HG02623 (cell line): ENCODE results near the gene SLC39A11.
A peak's percentile ranks its signal among the peaks of the same experiment; 100 is the strongest.
"Not testable (repeated sequence)": the region's sequence is repeated elsewhere in the genome, so short reads cannot be mapped to it uniquely, and the experiment has no call there.

Experiments
- ATAC-seq: cut with Tn5 transposase; IDR thresholded peaks from one replicate; pipeline ENCODE4 v1.9.1; 2021; ENCODE audit warnings: moderate library complexity; ENCODE audit not compliant: unreplicated experiment

Gene SLC39A11

DNA sequence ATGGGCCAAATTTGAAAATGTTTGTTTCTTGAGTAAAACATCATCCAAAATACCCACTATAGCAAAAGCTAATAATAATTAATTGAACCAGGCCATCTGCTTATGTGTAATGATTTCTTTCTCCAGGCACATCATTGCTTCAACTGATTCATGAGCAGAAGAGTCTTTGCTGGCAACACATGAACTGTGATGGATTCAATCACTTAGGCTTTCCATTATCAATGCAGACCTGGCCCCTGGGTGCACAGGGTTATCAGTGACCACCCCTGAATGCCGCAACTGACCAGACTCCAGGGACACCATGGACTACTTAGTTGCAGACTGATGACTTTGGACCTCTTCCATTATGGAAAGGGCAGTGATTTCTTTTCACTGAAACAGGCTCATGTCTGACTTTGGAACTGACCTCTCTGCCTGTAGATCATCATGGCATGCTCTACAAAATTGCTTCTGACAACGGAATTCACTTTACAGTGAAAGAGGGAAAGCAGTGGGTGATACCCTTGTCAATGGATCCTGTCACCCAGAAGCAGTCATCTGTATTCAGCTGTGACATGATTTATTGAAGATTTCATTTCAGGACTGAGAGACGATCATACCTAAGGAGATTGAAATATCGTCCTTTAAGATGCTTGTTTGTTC, 448.8 kb downstream of the SLC39A11 start:
- ATAC-seq: no peak

DNA sequence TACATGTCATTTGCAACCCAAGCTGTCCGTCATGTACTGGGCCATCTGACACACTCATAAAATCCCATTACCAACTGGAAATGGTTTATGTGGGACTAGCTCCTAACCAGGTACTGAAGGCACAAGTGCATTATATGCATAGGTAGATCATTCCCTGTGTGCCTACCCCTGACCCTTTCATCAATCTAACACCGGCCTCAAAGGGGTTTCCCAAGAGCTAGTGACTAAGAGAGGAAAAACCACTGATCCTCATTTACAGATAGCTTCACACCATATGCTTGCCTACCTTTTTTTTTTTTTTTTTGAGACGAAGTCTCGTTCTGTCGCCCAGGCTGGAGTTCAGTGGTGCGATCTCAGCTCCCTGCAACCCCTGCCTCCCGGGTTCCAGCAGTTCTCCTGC, 449.8 kb downstream of the SLC39A11 start:
- ATAC-seq: no peak

DNA sequence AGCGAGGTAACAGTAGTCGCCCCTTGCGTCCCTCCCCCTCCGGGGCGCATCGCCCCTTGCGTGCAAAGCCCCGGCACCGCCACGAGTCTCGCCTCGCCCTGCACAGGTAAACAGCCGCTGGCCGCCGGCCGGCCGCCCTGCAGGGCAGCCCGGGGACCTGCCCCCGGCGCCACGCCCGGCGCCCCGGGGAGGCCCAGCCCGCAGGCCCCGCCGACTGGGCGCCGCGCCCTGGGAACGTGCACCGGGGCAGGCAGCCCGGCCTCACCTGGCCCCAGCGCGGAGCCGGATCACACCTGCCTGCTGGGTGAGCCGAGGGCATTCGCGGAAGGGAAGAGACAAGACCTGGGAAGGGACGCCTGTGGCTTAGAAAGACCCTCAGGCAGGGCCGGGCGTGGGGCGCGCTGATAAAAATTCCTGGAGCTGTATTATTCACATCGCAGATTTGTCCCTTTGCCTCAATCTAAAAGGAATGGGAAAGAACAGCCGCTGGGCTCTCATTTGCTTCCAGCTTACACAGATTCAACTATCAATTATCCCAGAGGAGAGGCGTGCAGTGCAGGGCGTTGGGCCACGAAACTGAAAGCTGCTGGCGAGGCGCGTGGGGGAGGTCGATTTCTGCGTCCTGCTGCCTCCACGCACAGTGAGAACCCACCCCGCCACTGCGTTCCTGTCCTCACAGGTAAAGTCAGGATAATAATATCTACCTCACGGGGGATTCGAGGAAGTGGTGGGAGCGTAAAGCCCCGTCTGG, 451.9 kb downstream of the SLC39A11 start:
- no peak for ATAC-seq

DNA sequence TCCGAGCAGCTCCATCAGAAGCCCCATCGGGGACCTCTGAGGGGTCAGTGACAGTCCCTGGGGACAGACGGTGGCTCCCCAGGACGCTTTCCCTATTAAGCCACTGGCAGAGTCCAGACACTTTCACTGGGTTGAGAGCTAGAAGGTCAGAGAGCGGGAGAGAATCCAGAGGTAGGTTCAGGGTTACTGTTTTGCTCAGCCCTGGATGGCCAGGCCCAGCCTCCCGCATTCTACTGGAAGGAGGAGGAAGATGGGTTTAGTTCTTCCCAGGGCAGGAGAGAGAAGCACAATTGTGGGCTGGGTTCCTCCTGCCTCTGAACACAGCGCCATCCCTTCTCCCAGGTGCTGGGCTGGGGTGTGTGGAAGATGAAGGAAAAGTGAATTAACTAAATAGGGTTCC, 452.8 kb downstream of the SLC39A11 start:
- no peak for ATAC-seq

DNA sequence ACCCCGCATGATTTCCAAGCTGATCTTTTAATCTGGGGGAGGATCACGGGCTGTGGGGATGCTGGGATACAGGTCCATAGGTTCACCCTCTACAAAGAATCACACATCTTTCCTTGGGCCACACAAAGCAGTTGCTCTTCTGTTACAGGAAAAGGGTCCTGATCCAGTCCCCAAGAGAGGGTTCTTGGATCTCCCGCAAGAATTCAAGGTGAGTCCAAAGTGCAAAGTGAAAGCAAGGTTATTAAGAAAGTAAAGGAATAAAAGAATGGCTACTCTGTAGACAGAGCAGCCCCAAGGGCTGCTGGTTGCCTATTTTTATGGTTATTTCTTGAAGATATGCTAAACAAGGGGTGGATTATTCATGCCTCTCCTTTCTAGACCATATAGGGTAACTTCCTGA, 453.6 kb downstream of the SLC39A11 start:
- not testable (repeated sequence) for ATAC-seq

DNA sequence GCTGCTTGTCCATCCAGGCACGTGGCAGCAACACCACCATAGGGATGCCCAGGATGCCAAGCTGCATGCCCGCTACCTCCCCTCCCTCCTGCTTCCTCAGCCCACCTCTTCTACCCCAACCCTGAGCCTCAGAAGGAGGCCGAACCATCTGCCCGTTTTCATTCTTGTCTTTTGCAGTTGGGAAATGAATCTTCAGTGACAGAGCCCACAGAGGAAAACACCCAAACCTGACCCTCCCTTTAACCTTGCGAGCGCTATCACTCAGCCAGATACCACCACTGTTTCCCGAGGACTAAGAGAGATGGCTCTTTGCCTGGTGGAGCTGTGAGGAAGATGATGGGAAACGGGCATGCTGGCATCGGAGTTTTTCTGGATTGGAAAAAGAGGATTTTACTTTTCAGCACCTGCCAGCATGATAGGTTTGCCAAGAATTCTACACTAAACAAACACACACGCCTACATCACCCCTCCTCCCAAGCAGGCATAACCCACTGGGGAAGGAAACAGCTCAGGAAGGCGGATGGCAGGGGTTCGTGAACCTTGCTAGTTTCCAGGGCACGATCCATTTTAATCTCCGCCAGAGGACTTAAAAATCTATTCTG, 457.4 kb downstream of the SLC39A11 start:
- ATAC-seq: no peak

DNA sequence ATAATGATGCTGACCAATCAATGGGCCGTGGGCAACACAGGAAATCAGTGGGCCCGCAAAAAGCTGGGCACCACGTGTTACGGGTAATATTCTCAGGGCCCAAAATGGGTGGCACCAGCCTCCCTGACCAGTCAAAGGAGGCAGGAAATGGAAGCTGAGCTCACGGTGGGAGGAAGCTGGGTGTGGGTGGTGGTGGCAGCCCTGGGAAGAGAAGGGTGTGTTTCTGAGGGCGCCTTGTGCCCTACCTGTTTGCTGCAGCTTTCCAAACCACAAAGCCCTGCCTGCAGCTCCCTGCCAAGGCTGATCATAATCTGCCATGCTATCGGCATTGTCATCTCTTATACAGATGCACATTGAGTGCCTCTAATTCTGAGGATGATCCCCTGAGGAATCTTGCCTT, 457.9 kb downstream of the SLC39A11 start:
- ATAC-seq: no peak

DNA sequence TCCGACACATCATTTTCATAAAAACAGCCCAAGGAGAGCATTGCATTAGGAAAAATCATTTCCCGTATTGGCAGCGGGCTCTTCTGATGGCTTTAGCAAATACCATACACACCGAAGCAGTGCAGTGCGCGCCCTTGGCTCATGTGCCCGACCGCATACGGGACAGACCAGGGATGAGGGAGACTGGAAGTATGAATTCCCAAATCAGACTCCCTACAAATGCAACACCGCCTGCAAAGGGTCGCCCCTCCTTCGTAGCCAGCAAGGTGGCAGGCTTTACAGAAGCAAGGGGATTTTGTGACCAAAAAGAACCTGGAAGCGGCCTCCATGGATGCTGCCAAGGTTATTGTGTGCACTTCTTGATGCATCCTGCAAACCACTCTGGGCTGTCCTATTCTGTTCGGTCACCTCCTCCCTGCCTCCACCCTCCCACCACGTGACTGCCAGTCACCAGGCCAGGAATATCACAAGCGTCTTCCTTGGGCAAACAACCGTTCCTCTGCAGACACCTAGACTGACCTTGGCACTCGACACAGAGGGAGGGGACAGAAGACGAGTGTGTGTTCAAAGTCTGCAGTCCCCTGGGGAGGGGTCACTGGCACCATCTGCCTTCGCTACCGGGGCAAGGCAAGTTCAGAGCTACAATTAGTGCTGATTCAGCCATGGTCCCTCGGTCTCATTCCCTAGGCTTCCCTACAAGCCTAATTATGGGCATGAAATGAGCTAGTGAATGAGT, 460.4 kb downstream of the SLC39A11 start:
- no peak for ATAC-seq

DNA sequence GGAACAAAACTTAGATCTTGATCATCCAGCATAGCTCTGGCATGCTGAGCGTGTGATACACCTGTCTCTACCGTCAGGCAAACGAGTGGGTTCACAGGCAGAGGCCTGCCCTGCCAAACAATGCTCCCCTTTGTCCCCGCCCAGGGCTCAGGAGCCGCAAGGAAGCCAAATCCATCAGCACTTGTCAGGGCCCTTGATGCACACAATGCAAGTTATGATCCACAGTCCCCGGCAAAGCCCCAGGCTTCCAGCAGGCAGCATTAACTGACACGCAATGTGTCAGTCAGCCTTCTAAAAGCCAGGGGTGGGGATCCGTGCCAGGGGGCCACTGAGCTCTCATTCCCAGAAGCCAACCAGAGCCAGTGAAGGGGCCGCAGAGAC, 460.9 kb downstream of the SLC39A11 start:
- no peak for ATAC-seq

DNA sequence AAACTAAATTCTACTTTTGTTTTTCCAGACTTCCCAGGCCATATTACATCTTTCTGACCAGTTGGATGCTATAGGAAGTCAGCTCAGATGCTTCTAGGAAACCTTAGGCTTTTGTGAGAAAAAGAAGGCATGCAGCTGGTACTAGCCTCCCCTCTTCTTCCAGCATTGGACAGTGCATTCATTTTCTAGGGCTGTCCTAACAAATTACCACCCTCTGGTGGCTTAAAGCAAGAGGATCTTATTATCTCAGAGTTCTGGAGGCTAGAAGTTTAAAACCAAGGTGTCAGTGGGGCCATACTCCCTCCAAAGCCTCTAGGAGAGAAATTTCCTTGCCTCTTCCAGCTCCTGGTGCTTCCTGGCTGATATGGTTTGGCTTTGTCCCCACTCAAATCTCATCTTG, 467.8 kb downstream of the SLC39A11 start:
- no peak for ATAC-seq

DNA sequence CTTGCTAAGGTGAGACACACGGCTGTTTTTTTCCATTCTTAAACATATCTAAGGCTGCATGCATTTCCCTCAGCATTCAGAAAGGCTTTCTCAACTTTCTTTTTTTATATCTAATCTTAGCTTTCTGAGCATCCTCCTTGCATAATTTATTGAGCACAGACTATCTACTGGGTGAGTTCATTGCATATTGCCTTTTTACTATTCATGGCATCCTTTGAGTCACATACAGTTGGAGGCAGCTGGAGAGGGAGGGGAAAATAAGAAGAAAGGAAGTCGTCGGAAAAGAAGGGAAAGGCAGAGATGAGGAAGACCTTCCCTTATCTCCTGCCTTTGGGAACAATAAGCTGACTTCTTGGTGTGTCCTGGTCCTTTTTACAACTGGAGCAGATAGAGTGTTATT, 468.3 kb downstream of the SLC39A11 start:
- ATAC-seq: no peak

DNA sequence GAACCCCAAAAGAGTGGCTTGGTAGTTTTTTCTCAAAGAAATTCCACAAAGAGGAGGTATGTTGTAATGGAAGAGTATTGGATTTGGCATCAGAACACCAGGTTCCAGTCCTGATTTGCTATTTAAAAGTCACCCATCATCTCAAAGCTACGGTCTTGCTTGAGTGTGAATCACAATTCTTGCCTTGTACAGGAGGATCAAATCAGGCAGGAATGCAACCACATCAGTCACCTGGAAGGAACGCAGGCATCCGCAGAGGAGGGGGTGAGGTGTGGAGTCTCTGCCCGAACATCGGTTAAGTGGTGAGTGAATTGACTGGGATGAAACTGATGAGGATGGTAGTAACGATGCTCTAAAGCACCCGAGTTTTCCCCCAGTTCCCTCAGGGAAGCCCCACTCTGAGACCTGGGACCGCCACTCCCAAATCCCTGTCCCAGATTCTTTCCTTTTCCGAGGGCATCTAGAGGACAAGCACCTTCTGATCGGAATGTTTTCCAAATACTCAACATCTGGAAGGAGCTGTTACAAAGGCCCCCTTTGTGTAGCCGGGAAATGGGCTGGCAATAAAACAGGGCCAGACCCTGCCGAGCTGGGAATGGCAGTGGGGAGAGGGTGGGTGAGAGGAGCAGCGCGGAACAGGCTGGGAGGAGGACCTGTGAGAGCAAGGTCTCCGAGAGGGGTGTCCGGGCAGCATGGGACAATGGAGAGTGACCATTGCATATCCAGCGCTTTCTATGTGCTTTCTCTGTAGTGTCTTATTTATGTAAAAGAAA, 469.6 kb downstream of the SLC39A11 start:
- no peak for ATAC-seq

DNA sequence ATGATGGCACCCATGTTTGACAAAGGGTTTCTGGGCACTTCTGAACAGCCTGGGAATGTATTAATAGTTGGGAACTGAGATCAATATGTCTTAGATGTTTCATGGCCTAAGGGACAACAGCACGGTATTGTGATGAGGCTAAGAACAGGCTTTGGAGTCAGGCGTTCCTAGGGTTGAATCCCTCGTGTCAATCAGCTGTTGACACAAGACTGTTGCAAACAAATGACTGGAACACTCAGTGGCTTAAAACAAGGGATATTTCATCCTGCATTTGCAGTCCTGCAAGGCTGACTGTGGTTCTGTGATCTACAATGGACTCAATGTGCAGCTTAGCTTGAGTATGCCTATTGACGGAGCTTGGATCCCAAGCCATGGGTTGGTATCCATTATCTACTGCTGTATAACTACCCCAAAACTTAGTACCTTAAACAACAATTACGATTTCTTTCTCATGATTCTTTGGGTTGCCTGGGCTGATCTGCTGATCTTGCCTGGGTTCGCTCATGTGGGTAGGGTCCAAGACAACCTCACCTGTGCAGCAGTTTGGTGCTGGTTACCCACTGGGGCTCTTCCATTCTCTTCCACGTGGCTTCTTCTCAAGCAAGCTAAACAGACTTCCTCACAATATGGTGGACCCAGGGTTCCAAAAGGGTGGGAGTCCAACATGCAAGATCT, 472.4 kb downstream of the SLC39A11 start:
- no peak for ATAC-seq

DNA sequence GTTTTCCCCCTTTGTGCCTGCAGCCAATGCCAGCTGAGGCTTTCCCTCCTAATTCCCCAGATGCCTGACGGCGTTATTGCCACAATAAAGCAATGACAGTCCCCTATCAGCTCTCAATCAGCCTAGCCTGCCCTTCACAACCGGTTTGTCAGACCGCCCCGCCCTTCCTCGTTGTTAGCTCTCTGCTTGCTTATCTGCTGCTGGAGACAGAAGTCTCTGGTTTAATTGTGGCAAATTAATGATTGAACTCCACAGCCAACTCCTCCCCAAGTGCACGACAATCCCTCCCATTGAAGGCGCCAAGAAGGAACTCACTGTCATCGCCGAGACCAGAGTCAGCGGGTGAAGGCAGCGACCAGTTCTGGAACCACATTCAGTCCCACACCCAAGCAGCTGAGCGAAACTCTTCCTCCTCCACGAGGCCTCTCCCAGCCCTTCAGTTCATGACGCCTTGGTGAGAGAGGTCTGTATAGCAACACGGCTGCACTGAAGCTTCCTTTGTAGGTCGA, 474.4 kb downstream of the SLC39A11 start:
- no peak for ATAC-seq

DNA sequence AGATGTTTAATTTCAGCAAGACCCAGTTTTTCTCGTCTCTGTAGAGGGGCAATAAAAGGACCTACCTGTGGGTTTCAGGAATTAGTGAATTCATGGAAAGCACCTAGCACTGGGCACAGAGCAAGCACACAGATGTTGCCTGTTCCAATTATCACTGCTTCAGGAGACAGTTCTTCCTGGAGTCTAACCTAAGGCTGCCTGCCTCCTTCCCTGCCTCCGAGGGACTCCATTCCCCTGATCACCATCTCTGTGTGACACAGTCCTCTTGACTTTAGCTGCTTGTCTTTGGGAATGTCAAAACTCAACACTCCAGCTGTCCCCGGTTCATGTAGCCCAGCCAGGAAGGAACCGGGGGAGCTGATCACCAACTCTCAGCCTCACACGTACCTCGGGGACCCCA, 474.9 kb downstream of the SLC39A11 start:
- ATAC-seq: no peak

DNA sequence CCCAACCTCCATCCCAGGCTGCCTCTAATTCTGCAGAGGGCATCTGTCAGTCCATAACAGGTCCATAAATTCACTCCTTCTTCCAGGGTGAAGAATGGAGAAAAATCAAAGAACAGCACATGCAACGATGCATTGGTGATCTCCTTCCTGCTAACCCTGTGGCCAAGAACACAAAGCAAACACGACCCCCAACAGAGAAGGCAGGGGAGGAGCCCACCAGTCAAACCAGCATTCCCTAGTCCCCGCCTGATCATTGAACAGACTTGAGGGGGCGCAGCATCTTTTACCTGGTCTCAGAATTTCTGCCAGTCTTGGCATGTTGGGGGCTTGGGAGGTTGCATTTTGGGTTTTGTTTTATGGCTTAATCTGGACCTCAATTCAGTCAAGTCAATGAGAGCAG, 476.0 kb downstream of the SLC39A11 start:
- ATAC-seq: no peak

DNA sequence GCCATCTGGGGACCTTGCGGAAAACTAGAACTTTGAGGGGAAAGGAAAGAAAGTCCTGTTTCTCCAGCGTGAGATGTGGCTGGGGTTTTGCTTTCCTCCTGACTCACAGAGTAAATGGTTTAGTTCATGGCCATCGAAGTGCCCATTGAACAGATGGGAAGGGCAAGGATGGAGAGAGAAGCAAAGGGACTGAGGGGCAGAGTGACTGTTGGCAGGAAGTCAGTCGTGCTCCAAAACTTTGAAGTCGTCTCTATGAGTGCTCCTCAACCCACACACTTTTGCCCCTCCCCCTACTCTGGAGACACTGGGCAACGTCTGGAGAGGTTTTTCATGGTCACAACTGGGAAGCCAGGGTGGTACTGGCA, 476.9 kb downstream of the SLC39A11 start:
- no peak for ATAC-seq

DNA sequence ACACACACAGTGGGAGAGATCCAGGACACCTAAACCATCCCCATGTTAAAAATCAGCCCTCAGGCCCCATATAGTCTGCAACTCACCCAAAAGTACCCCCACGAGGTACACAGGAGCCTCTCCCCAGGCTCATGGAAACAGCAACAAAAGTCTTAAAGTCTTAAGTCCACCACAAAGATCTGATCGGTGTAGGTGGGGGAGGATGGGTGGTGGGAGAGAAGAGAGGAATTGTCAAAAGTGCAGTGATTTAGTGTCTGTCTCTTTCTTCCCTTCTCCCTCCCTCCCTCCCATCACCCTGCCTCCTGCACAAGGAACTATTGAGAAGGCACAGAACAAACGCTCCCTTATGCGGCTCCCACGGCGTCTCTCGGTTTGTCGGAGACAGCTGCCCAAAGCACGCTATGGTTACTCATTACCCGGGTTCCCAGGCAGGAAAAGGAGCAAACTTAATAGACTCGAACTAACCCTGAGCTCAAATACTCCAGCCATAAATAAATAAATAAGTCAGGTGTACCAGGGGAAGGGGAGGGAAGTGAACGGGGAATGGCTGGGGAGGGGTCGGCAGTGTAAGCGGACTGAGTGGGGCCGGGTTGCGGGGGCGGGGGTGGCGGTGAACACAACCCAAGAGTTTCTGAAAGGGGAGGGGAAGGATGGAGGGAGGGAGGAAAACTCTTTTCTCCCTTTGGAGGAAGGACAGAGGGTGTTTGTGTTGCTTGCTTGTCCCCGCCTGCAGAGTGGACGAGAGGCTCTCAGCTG, 477.4 kb downstream of the SLC39A11 start:
- peak; percentile 54 for ATAC-seq

DNA sequence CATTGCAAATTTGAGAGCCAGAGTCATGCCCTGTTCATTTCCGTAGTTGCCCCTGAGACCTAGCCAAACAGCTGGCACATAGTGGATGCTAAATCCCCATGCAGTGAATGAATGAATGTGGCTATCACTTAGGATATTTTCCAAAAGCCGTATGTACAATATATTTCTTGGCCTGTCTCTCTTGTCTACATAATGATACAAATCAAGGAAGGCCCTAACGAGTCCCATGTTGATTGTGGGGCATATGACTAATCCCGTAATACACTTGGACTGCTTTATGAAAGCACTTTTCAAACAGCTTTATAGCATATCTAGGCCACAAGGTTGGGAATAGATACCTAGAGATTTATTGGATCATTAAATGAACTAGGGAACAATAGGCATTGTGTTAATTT, 478.0 kb downstream of the SLC39A11 start:
- no peak for ATAC-seq
